ENCODE data around the gene NTRK3.
"Not testable (repeated sequence)": the region's sequence is repeated elsewhere in the genome, so short reads cannot be mapped to it uniquely, and the experiment has no call there.

Gene NTRK3

DNA sequence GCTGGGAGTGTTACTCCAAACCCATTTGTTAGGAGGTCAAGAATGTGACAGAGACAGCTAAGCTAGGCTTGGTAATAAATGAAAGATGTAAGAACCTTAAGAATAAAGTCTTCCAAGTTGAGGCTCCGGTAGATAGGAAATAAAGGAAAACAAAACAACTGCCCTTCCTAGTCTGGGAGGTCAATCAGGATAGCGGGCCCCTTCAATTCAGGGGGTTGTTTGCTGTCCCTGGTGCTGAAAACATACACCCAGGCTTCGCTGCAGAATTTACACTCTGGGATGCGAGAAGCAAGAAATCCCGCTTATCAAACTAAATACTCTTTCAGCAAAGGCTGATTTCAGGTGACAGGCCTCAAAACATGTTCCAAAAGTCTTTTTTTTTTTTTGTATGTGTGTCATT, 393.4 kb downstream of the NTRK3 start:
- DNase-seq: peak; percentile 21

DNA sequence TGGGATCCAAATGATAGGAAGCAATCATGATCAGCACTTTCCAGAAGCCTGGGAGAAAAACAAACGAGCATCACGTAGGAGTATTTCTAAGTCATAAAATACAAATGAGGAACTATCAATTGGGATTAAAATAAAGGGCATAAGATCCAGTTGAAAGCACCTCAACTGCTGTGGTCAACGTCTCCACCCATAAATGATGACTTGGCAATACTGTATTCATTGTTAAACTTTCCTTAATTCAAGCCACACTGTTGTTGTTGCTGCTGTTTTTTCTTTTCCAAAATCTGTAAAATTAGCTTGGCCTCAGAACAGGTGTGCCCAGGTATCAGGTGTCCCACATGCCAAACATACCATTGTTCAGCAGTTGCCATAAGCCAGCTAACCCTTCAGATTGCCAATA, 395.8 kb downstream of the NTRK3 start:
- no peak for DNase-seq

DNA sequence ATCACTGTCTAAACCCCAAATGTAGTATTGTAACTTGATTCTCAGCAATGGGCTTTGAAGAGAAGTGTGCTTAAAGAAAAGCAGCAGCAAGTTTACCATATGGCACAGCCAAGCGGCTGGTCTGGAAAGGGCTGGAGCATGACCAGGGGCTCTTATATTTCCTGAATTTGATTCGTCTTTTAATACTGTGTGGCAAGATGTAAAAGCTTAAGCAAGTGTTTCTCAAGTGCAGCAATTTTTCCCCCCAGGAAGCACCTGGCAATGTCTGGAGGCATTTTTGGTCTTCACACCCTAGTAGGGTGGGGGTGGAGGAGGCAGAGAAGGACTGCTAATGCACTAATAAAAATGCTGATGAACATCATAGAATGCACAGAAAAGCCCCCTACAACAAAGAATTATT, 397.9 kb downstream of the NTRK3 start:
- no peak for DNase-seq

DNA sequence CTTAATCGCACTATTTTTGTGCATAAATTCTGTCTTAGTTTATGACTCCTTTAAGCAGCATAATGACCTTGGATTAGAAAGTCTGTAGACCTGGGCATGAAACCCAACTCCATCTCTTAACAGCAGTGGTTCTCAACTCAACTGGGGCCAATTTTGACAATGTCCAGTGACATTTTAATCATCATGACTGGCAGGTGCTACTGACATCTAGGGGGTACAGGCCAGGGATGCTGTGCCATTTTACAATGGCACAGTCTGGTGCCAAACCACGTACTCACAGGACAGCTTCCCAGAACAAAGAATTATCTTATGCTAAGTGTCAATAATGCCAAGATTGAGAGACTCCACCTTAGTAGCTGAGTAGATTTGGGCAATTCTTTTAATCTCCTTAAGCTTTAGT, 405.0 kb downstream of the NTRK3 start:
- DNase-seq: no peak

DNA sequence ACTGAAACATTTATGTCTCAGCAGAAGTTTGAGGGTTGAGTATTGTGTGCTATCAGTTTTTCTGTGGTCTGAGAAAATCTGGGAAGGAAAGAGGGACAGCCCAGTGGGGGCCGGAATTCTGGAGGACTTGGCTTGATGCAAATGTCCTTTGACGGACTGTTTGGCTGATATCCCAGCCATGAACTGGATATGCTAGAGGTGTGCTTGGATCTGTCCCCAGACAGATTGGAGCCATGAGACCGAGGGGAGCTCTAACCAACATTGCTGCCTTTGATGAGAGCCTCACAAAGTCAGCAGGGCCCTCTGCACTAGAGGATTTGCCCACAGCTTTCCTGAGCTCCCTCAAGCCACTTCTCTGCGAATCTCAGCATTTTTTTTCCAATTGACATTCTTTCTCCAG, 405.6 kb downstream of the NTRK3 start:
- no peak for DNase-seq

DNA sequence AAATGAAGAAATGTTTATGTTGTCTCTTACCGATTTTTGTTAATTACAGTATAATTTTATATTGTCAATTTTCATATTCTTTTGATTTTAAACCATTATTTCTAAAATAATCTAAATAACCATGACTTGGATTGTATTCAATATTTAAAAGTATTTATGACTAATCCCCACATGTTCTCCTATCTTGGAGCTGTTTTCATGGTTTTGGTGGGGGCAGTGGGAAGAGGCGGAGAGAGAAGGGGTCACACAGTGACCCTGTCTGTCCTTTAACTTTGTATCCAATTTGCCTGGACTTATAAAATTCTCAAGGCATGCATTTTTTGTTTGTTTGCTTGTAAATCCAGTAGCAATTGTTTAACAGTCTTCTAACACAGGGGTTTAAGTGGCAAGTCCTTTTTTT, 407.4 kb downstream of the NTRK3 start:
- no peak for DNase-seq

DNA sequence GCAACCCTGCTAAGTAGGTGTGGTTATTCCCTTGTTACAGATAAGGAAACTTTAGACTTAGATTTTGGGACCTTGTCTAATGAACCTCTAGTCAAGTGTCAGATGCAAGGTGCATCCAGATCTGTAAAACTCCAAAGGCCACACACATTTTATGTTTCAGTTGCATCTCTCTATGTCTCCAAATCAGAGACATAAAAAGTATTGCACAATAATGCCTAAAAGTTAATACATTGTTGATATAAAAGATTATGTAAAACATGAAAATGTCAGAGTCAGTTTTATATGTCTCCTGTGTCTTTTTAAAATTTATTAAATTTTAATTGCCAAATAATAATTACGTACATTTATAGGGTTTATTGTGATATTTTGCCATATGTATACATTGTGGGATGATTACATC, 408.5 kb downstream of the NTRK3 start:
- no peak for DNase-seq

DNA sequence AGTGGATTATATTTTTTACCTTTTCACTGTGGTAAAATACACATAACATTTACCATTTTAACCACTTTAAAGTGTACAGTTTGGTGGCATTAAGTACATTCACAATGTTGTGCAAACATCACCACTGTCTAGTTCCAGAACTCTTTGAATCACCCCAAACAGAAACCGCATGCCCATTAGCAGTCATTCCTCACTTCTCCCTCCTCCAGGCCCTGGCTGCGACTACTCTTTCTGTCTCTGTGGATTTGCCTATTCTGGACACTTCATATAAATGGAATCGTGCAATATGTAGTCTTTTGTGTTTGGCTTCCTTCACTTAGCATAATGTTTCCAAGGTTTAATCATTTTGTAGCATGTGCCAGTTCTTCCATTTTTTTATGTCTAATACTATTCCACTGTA, 409.8 kb downstream of the NTRK3 start:
- no peak for DNase-seq

DNA sequence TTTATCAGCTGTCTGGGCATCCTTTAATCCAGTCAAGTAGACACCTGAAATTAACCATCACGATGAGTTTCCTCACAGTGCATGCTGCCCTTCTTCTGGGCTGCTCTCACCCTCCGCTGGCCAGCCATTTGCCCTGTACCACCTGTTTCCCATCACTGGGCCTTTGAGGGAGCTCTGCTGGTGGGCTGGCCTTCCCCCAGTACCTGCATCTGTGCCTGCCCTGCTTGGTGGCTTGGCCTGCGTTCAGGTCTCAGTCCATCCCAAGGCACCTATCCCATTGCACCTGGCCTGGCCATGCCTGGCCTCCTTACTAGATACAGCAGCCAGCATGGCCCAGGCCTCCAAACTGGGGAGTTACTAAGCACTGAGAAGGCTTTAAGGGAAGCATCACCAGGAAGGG, 413.2 kb downstream of the NTRK3 start:
- DNase-seq: no peak

DNA sequence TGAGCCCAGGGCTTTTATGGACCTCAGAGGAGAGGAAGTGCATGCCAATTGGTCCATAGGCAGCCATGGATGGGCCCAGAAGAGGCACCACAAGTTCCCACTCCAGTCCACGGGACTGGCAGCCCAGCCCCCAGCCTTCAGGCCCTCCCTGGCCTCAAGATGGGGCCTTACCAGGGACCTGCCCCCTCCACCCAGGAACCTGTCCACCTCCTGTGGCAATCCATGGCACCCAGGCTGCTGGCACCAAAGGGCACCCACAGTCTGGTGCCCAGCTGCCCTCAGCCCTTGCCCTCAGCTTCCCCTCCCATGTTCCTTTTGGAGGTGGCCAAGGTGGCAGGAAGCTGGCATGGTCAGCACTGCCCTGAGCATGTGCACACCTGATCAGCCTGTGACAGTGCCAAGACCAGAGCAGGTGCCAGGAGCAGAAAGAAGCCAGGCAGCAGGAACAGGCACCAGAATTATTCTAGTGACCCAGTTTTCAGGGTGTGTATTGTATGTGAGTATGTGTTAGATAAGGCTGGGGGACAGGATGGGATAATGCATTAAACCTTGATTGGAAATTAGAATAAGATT, 415.0 kb downstream of the NTRK3 start:
- DNase-seq: no peak

DNA sequence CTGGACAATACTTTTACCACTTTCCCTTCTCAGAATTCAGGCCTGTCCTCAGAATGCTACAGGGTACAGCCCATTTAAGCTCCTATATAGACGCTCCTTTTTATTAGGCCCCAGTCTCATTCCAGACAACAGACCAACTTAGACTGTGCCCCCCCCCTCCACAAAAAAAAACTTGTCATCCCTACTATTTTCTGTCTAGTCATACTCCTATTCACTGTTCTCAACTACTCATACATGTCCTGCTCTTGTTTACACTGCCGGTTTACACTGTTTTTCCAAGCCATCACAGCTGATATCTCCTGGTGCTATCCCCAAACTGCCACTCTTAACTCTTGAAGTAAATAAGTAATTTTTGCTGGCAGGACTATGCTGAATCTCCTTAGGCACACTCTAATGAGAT, 420.7 kb downstream of the NTRK3 start:
- DNase-seq: not testable (repeated sequence)

DNA sequence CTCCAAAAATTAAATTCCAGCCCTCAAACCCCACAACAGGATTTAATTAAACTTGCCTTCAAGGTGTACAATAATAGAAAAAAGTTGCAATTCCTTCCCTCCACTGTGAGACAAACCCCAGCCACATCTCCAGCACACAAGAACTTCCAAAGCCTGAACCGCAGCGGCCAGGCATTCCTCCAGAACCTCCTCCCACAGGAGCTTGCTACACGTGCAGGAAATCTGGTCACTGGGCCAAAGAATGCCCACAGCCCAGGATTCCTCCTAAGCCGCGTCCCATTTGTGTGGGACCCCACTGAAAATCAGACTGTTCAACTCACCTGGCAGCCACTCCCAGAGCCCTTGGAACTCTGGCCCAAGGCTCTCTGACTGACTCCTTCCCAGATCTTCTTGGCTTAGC, 423.2 kb downstream of the NTRK3 start:
- not testable (repeated sequence) for DNase-seq

DNA sequence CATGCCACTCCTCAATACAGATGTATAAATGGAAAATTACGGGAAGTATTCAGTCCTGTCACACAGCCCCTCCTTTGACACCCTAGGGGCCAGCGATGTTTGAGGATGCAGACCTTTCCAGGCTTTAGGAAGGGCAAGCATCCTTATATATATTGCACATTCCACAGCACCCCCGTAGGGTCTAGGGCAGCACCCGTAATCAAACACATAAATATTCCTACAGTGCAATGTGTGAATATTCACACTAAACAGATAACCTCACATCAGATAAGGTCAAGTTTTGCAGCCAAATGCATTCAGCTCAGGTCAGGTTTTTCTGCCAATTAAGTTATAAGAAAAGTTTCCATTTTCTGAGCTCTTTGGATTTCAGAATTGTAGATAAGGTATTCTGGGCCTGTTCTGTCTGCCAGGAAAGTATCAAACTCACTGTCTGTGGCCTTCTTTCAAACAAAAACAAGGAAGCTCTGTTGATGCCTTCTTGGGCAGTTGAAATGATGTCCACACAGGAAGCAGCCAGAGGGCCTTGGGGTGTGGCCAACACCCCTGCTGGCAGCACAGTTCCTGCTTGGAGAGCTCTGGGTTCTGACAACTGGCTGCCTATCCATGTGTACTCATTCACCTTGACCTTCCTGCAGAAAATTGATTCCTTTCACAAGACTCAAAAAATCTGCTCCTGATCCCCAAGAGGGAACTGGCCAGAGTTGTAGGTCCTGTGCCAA, 427.0 kb downstream of the NTRK3 start:
- peak; percentile 5 for DNase-seq

DNA sequence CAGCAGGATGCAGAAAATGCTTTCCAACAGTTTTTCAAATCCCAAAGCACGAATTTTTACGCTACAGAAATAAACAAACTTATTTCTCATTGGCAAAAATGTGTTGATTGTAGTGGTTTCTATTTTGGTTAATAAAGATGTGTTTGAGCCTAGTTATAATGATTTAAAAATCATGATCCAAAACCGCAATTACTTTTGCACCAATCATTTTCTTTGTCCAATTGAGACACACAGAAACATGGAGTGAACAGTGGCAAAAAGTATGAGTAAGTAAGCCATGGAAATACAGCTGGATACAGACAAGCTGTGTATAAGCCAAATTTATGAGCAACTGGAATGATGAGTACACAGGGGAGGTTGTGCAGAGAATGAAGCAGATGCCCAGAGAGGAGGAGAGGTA, 427.9 kb downstream of the NTRK3 start:
- DNase-seq: no peak

DNA sequence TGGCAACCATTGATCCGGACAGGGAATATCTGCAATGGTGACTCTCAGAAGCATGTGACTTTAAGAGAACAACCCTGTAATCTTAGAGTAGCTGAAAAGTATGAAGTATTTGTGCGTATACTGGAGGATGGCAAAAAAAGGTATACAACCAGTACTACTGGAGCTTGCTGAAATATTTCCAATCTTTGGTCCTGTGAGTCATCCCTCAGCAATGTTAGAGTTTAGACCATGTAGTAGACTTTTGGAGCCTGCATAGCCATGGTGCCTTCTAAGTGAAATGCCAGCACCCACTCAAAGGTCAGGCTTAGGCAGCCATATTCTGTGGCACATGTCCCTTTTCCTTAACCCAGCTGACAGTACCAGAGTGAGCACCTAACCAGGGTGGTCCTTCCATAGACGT, 429.4 kb downstream of the NTRK3 start:
- no peak for DNase-seq

DNA sequence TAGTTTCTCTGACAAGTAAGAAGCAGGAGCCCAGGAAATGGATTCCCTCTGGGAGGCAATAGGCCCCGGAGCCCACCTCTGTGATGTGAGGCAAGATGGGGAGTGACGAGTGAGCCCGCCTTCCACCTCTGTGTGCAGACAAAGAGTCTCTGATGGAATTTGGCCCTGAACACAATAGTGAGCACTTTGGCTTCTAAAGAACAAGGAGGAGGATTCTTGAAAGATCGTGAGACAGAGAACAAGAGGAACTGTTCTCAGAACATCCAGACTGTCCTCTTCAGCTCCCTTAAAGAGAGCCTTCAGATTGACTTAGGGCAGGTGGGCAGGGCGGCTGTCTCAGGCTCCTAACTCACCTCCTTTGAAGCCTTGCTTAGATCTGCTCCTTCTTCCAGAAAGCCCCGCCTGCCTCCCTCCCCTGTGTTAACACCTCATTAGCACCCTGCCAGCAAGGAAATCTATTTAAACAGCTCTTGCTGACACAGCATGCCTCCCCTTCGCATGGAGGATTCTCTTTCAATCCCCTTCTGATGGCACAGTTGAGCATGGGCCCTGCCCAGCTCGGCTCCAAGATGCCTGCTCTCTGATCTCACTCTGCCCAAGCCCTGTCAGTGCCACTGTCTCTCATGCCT, 430.3 kb downstream of the NTRK3 start:
- DNase-seq: no peak

DNA sequence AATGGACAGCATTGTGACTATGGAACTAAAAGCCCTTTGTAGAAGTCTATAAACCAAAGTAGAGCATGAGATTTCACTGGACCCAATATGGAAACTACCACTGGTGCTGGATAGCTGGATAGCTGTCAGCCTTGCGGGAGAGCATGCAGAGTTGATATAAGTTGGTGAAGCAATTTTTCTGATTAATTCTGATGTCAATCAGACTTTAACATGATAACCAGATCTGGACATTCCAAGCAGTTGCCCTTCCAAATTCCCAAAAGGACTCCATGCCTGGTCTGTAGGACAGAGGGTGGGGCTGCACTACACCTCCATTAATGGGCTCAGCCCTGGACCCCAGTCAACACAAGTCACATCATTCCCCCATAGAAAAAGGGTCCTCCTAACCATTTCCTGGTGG, 437.8 kb downstream of the NTRK3 start:
- no peak for DNase-seq

DNA sequence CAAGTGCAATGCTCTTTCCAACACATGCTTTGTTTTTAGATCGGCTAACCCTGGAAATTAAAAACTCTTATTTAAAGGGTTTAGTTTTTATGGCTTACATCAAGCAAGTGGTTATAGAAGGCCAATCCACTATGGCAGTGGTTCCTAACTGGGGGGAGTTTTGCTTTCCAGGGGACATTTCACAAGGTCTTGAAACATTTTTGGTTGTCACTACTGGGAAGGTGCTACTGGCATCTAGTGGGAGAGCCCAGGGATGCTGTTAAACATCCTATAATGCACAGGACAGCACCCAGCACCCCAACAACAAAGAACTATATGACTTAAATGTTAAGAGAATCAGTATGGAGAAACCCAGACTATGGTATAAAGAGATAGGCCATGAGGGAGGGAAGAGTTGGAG, 439.0 kb downstream of the NTRK3 start:
- no peak for DNase-seq

DNA sequence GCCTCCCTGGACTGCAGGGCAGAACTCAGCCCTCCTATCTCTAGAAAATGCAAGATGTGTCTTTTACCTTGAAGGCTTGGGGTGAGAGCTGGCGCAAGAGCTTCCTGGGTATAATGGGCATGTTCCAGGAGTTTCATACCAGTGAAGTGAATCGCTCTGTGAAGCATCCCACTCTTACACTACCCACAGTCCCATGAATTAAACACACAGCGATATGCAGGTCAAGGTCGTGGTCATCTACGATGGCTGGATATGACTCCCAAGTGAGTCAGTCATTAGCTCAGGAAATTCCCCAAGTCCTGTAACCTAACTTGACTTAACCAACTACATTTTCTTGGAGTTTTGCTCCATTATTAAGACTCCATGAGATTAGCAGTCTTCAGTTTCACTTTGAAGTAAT, 439.7 kb downstream of the NTRK3 start:
- no peak for DNase-seq

DNA sequence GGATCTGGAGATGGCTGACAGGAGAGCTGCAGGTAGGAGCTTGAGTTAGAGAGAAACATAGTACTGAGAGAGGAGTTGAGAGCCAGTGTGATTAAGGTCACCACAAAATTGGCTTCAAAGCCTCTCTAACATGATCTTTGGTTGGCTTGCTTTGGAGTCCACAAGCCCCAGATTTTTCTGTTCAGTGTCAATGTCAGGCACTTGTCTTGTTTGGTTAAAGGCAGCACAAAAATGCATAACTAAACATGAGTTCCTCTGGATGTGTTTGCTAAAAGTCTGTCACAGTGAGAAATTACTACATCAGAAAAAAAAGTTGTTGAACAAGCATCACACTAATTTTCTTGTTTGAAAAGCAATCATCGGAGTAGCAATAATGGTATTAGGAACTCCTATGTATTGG, 440.5 kb downstream of the NTRK3 start:
- no peak for DNase-seq
